Mesothelial cell of epicardium (in vitro differentiated cells): ENCODE data around the gene SOX15. TPM values are rescaled to one million over a fixed set of nuclear protein-coding genes. Genes with fewer than 3 reads are reported as not detected.

ENCODE experiments used
- DNase-seq, 2 experiments: peaks; one replicate each; pipeline ENCODE4 v3.0.0; 2021; ENCODE audit warnings: low spot score in 2 of 2; ENCODE audit not compliant: unreplicated experiment in 2 of 2
- H3K27ac Mint-ChIP-seq: 2 replicates; pipeline ENCODE4 v1.8.0; 2021; ENCODE audit warnings: mixed read lengths
- H3K27me3 Mint-ChIP-seq: 2 replicates; pipeline ENCODE4 v1.8.0; 2021; ENCODE audit warnings: low read depth, mixed read lengths
- H3K36me3 Mint-ChIP-seq: 2 replicates; pipeline ENCODE4 v1.8.0; 2021; ENCODE audit warnings: mixed read lengths
- H3K4me1 Mint-ChIP-seq: 2 replicates; pipeline ENCODE4 v1.8.0; 2021; ENCODE audit warnings: mixed read lengths
- H3K4me3 Mint-ChIP-seq: 2 replicates; pipeline ENCODE4 v1.8.0; 2021; ENCODE audit warnings: mild to moderate bottlenecking, moderate library complexity, mixed read lengths
- H3K9me3 Mint-ChIP-seq: 2 replicates; pipeline ENCODE4 v1.8.0; 2021; ENCODE audit warnings: mixed read lengths
- CTCF ChIP-seq: fragments of 200-600 bp; sonication (generic); IDR thresholded peaks from one replicate; pipeline ENCODE4 v1.5.0; 2021; ENCODE audit warnings: antibody characterized with exemption; ENCODE audit not compliant: unreplicated experiment
- total RNA-seq: library from RNA; stranded (reverse); gene quantifications from 3 replicates; pipeline ENCODE4 v1.2.1, GENCODE V29; 2021

The SOX15 gene
- total RNA-seq, 1 donor from 2014 or later, result 2.3 TPM

- H3K9me3 Mint-ChIP-seq, result no peaks in the 10 kb centered on the region
- peak overlapping the region; percentile 74 for H3K27ac Mint-ChIP-seq
- H3K4me3 Mint-ChIP-seq, result peak overlapping the region; percentile 58
- H3K36me3 Mint-ChIP-seq, result no peaks in the 10 kb centered on the region
- no peak for DNase-seq
- peaks cover 9% of the 10 kb centered on the region for H3K4me1 Mint-ChIP-seq
- H3K27me3 Mint-ChIP-seq, result no peaks in the 10 kb centered on the region
- TF ChIP-seq CTCF, result no peak
Observed at GRCh38 chr17:7549401-7550055, 40.4 kb downstream of the SOX15 start.

GRCh38 chr17:7548585-7549400, 41.1 kb downstream of the SOX15 start, which contains the start of gene TNFSF12:
Gene TNFSF12 (plus strand): TSS chr17:7549058. CDS start chr17:7549154, 96 bp downstream.
- Mint-ChIP-seq H3K4me1 (peaks cover 9% of the 10 kb centered on the region), H3K27me3 (peaks cover 3% of the 10 kb centered on the region), H3K36me3 (no peaks in the 10 kb centered on the region), H3K9me3 (no peaks in the 10 kb centered on the region), H3K4me3 (peak within 1 kb of the TSS; percentile 66), H3K27ac (peak within 1 kb of the TSS; percentile 74)
- DNase-seq, result peak in 1 of 2 experiments; percentile 43
- TF ChIP-seq CTCF, result no peak

GRCh38 chr17:7544911-7545310, 45.0 kb downstream of the SOX15 start:
- no peak overlapping the region for H3K4me3 Mint-ChIP-seq

GRCh38 chr17:7541074-7541621, 48.7 kb downstream of the SOX15 start:
- Mint-ChIP-seq H3K4me3 (no peak overlapping the region), H3K27ac (no peak overlapping the region), H3K9me3 (peaks cover 6% of the 10 kb centered on the region), H3K27me3 (peaks cover 19% of the 10 kb centered on the region), H3K4me1 (no peaks in the 10 kb centered on the region), H3K36me3 (no peaks in the 10 kb centered on the region)
- DNase-seq, result no peak
- TF ChIP-seq CTCF, result no peak

More at GRCh38 chr17:7544911-7545310, 45.0 kb downstream of the SOX15 start:
- no peak overlapping the region for H3K27ac Mint-ChIP-seq
- TF ChIP-seq CTCF, result no peak
- H3K4me1 Mint-ChIP-seq, result peaks cover 9% of the 10 kb centered on the region
- H3K27me3 Mint-ChIP-seq, result peaks cover 19% of the 10 kb centered on the region
- H3K9me3 Mint-ChIP-seq, result no peaks in the 10 kb centered on the region
- H3K36me3 Mint-ChIP-seq, result no peaks in the 10 kb centered on the region
- no peak for DNase-seq

- no peak for TF ChIP-seq CTCF
- H3K27ac Mint-ChIP-seq, result no peak overlapping the region
- DNase-seq, result no peak
- peaks cover 18% of the 10 kb centered on the region for H3K27me3 Mint-ChIP-seq
- H3K36me3 Mint-ChIP-seq, result no peaks in the 10 kb centered on the region
- peaks cover 6% of the 10 kb centered on the region for H3K9me3 Mint-ChIP-seq
- no peak overlapping the region for H3K4me3 Mint-ChIP-seq
- no peaks in the 10 kb centered on the region for H3K4me1 Mint-ChIP-seq
Observed at GRCh38 chr17:7538891-7539545, 50.9 kb downstream of the SOX15 start.
